Measurements from ENCODE around the gene USF1.

USF1 gene

GRCh38 chr1:161083748-161084596, 38.2 kb upstream of the USF1 start:
- no peak overlapping the region; the same call in 1 of the 2 replicates for H3K4me3 ChIP-seq (ENCODE audit: low read depth, low read length)
- TF ChIP-seq, protein P1, sequence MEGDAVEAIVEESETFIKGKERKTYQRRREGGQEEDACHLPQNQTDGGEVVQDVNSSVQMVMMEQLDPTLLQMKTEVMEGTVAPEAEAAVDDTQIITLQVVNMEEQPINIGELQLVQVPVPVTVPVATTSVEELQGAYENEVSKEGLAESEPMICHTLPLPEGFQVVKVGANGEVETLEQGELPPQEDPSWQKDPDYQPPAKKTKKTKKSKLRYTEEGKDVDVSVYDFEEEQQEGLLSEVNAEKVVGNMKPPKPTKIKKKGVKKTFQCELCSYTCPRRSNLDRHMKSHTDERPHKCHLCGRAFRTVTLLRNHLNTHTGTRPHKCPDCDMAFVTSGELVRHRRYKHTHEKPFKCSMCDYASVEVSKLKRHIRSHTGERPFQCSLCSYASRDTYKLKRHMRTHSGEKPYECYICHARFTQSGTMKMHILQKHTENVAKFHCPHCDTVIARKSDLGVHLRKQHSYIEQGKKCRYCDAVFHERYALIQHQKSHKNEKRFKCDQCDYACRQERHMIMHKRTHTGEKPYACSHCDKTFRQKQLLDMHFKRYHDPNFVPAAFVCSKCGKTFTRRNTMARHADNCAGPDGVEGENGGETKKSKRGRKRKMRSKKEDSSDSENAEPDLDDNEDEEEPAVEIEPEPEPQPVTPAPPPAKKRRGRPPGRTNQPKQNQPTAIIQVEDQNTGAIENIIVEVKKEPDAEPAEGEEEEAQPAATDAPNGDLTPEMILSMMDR (IDR thresholded peaks at IDR 0.05; ENCODE audit: control insufficient read depth, extremely low read depth, insufficient read depth): no peak
- DNase-seq (ENCODE audit: low read depth): peak; percentile 23

- TF ChIP-seq, protein P1 (IDR thresholded peaks at IDR 0.05; ENCODE audit: control insufficient read depth, extremely low read depth, insufficient read depth): no peak
- DNase-seq (ENCODE audit: low read depth): peak; percentile 69
These were observed 37.4 kb upstream of the USF1 start for GRCh38 chr1:161082996-161083747.

DNA sequence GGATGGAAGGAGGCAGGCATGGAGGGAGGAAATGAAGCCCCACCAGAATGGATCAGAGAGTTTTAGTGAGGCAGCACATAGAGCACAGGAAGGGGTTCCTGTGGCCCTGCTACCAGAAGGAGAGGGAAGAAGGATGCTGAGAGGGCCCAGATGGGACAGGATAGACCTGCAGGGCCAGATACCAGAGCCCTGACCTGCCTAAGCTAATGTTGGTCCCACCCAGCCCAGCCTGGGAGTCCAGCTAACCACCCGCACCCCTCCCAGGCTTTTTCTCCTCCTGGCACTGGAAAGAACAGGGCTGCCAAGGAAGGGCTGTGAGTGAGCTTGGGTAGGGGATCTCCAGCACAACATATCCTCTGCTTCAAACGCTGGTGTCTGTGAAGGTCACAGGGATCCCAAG, 36.7 kb upstream of the USF1 start:
- TF ChIP-seq, protein P1 (IDR thresholded peaks at IDR 0.05; ENCODE audit: control insufficient read depth, extremely low read depth, insufficient read depth): no peak
- no peak for DNase-seq (ENCODE audit: low read depth)
- H3K4me3 ChIP-seq (ENCODE audit: low read depth, low read length): no peak overlapping the region

More at GRCh38 chr1:161082996-161083747, 37.4 kb upstream of the USF1 start:
- H3K4me3 ChIP-seq (ENCODE audit: low read depth, low read length): peak overlapping the region; percentile 24

GRCh38 chr1:161081519-161081918, 35.7 kb upstream of the USF1 start:
- TF ChIP-seq, protein P1 (IDR thresholded peaks at IDR 0.05; ENCODE audit: control insufficient read depth, extremely low read depth, insufficient read depth): no peak
- H3K4me3 ChIP-seq (ENCODE audit: low read depth, low read length): no peak overlapping the region
- DNase-seq (ENCODE audit: low read depth): no peak

- TF ChIP-seq, protein P1 (IDR thresholded peaks at IDR 0.05; ENCODE audit: control insufficient read depth, extremely low read depth, insufficient read depth): no peak
- H3K4me3 ChIP-seq (ENCODE audit: low read depth, low read length): no peak overlapping the region
- no peak for DNase-seq (ENCODE audit: low read depth)
These were observed 34.9 kb upstream of the USF1 start for GRCh38 chr1:161080441-161081405.

GRCh38 chr1:161079436-161080110, 33.8 kb upstream of the USF1 start:
- no peak overlapping the region for H3K4me3 ChIP-seq (ENCODE audit: low read depth, low read length)
- DNase-seq (ENCODE audit: low read depth): no peak
- TF ChIP-seq, protein P1 (IDR thresholded peaks at IDR 0.05; ENCODE audit: control insufficient read depth, extremely low read depth, insufficient read depth): no peak

Data from LNCaP clone FGC (cell line).